HG03175 (cell line): ENCODE data around the gene DOCK4.

Experiments
- ATAC-seq: cut with Tn5 transposase; IDR thresholded peaks from one replicate; pipeline ENCODE4 v1.9.1; 2021; ENCODE audit warnings: mild to moderate bottlenecking, moderate library complexity; ENCODE audit not compliant: unreplicated experiment

The DOCK4 gene

GRCh38 chr7:112192236-112193154 lies 13.7 kb downstream of the DOCK4 start:
- ATAC-seq = no peak

GRCh38 chr7:112190120-112190519 lies 16.1 kb downstream of the DOCK4 start:
- ATAC-seq = no peak

GRCh38 chr7:112189691-112190090 lies 16.5 kb downstream of the DOCK4 start:
- no peak for ATAC-seq

GRCh38 chr7:112188257-112188656 lies 17.9 kb downstream of the DOCK4 start:
- ATAC-seq = no peak

GRCh38 chr7:112186300-112186699 lies 19.9 kb downstream of the DOCK4 start:
- ATAC-seq = no peak

- no peak for ATAC-seq
Observed at GRCh38 chr7:112185005-112185834, 21.0 kb downstream of the DOCK4 start.

GRCh38 chr7:112184455-112184854 lies 21.7 kb downstream of the DOCK4 start:
- ATAC-seq = no peak

- no peak for ATAC-seq
Observed at GRCh38 chr7:112183266-112183665, 22.9 kb downstream of the DOCK4 start.

GRCh38 chr7:112182749-112183148 lies 23.4 kb downstream of the DOCK4 start:
- ATAC-seq = no peak

GRCh38 chr7:112180223-112180622 lies 26.0 kb downstream of the DOCK4 start:
- no peak for ATAC-seq

- no peak for ATAC-seq
Observed at GRCh38 chr7:112176693-112177415, 29.3 kb downstream of the DOCK4 start.

- no peak for ATAC-seq
Observed at GRCh38 chr7:112176241-112176640, 30.0 kb downstream of the DOCK4 start.

GRCh38 chr7:112174192-112174591 lies 32.0 kb downstream of the DOCK4 start:
- no peak for ATAC-seq

GRCh38 chr7:112173568-112173905 lies 32.7 kb downstream of the DOCK4 start:
- no peak for ATAC-seq

GRCh38 chr7:112172870-112173567 lies 33.2 kb downstream of the DOCK4 start:
- no peak for ATAC-seq

- no peak for ATAC-seq
Observed at GRCh38 chr7:112171673-112172072, 34.5 kb downstream of the DOCK4 start.

- no peak for ATAC-seq
Observed at GRCh38 chr7:112168915-112169314, 37.3 kb downstream of the DOCK4 start.

- no peak for ATAC-seq
Observed at GRCh38 chr7:112167147-112167546, 39.1 kb downstream of the DOCK4 start.

- no peak for ATAC-seq
Observed at GRCh38 chr7:112162784-112163506, 43.3 kb downstream of the DOCK4 start.

- ATAC-seq = no peak
Observed at GRCh38 chr7:112162142-112162766, 43.9 kb downstream of the DOCK4 start.
